ENCODE measurements around the gene DNAJC12.

DNA sequence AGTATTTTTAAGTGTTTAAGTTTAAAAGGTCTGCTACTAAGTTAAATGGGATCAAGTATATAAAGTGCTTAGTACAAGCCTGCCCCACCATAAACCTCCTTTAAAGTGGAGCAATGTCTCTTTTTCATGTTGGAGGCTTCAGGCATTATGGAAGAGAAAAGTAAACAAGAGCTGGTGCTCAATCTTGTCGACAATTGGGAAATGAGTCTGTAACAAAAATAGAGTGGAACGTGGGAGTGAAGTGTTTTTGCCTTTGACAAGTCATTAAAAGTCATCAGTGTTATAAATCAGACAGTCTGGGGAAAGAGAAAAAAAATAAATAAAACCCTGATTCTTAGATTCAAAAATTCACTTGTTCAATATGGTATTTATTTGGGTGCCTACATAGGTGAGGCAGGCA is 44.7 kb downstream of the DNAJC12 start:
- TF ChIP-seq CTCF (conservative IDR thresholded peaks at IDR 0.05; ENCODE audit: low read length) (no peak), EZH2phosphoT487 (IDR thresholded peaks at IDR 0.05; ENCODE audit: borderline replicate concordance) (no peak)

Measured in Loucy (cell line).